ENCODE data around the gene OTUD1.

DNA sequence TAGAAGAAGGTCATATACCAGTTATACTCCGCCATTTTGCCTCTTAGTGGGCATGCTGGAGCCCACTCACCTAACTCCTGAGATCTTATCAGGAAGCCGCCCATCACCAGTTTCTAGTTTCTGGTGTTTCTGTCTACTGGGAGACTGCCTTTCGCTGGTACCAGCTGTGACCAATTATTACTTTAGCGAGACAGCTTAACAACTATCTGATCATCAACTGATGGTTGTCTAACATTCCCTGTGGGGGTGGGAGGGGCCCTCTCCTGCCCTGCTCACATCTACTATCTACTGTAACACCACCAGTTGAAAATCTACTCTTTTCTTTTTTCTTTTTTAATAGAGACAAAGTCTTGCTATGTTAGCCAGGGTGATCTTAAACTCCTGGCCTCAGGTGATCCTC is 48.1 kb upstream of the OTUD1 start:
- TF ChIP-seq, protein P1, sequence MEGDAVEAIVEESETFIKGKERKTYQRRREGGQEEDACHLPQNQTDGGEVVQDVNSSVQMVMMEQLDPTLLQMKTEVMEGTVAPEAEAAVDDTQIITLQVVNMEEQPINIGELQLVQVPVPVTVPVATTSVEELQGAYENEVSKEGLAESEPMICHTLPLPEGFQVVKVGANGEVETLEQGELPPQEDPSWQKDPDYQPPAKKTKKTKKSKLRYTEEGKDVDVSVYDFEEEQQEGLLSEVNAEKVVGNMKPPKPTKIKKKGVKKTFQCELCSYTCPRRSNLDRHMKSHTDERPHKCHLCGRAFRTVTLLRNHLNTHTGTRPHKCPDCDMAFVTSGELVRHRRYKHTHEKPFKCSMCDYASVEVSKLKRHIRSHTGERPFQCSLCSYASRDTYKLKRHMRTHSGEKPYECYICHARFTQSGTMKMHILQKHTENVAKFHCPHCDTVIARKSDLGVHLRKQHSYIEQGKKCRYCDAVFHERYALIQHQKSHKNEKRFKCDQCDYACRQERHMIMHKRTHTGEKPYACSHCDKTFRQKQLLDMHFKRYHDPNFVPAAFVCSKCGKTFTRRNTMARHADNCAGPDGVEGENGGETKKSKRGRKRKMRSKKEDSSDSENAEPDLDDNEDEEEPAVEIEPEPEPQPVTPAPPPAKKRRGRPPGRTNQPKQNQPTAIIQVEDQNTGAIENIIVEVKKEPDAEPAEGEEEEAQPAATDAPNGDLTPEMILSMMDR (IDR thresholded peaks at IDR 0.05): no peak
- no peak for TF ChIP-seq EZH2 (IDR thresholded peaks at IDR 0.05; ENCODE audit: borderline replicate concordance, insufficient read depth, low read depth, low read length, poor library complexity, severe bottlenecking)
